Measurements from ENCODE around the gene BDP1. TPM values are rescaled to one million over a fixed set of nuclear protein-coding genes. Genes with fewer than 3 reads are reported as not detected.
A peak's percentile ranks its signal among the peaks of the same experiment; 100 is the strongest.
"Not testable (repeated sequence)": the region's sequence is repeated elsewhere in the genome, so short reads cannot be mapped to it uniquely, and the experiment has no call there.

BDP1 gene, protein sequence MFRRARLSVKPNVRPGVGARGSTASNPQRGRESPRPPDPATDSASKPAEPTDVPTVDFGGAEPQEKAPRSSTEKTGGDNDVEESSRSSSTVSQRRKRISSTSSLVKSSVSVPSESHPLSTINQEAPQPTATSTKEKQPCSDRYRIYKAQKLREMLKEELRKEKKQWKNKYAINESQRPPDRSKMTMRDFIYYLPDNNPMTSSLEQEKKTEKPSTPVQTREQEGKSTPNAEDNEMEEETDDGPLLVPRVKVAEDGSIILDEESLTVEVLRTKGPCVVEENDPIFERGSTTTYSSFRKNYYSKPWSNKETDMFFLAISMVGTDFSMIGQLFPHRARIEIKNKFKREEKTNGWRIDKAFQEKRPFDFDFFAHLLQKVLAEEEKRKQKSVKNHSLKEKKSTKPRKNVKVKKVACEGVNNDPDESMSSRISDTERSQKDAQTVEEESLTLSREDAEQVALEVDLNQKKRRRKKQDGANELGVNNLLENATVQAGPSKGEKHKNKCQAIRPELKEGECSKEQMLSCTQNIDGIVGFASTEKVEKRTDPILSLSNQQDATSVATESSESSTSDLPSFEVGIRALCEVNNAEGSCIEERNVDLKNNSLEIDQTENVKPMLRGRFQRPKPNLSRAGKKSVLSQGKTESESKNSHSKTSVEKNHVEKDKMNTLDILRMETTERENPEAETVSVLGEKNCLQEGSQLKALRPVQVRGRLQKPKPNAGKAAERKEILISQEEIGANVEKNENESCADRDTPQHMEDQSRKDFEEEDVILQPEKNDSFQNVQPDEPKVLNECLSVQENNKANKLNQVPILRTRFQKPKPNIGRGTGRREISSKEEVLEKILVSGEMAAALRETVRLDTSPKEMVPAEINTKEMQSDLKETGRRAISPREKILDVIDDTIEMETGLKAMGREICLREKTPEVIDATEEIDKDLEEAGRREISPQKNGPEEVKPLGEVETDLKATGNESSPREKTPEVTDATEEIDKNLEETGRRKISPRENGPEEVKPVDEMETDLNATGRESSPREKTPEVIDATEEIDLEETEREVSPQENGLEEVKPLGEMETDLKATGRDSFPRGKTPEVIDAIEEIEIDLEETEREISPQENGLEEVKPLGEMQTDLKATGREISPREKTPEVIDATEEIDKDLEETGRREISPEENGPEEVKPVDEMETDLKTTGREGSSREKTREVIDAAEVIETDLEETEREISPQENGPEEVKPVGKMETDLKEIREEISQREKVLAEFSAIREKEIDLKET (N-terminal part only)
- total RNA-seq = 10 to 100 TPM; 24.4 to 29.5 (median 25.5) TPM

DNA sequence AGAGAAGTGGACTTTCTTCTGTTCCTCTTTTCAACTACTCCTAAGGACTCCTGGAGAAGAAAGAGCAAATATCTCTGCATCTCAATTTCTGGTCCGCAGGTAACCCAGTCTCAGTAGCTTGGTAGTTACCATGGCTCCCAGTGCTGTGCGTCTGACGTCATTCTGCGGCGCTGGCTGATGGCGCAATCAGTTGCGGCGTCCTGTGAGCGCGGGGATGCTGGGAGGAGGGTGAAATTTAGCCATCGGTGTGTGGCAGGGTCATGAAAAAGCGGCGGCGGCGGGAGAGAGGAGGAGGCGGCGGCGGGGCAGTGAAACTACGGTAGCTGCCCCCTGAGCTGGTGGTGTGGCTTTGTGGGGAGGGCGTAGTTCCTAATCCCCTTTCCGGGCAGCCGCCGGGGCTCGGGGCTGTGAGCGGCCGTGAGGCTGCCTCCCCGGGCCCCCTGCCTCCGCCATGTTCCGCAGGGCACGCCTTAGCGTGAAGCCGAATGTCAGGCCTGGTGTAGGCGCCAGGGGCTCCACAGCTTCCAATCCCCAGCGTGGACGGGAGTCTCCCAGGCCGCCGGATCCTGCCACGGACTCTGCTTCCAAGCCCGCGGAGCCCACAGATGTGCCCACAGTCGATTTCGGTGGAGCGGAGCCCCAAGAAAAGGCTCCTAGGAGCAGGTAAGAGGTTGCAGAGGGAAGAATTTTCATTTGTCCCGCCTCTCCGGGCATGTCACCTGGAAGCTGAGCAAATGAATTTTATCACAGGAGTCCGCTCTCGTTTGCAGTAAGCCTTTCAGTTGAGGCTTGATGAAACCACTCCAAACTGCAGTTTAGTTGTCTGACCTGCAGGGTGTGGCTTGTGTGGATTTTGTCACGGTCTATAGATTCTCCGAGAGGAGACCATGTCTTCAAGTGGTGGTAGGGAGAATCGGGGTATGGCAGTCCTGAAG is at the start of gene BDP1:
Gene BDP1 (plus strand): TSS at position 225 of the 935 bp plus-strand sequence. CDS start 227 bp downstream, at position 452.
- Histone ChIP-seq H3K36me3 (peaks cover 18 to 24% (median 22%) of the 10 kb centered on the region in 4 donors), H3K27me3 (peaks cover 0 to 3% (median 0%) of the 10 kb centered on the region in 4 donors), H3K9me3 (no peaks in the 10 kb centered on the region), H3K27ac (replicated peaks in 1 of 4) (peak within 1 kb of the TSS; percentile 89 to 94 (median 91)), H3K4me3 (peak within 1 kb of the TSS; percentile 73 to 81 (median 79)), H3K4me1 (peaks cover 15 to 30% (median 27%) of the 10 kb centered on the region in 4 donors)
- under 1% methylated on average over 45 of the region's 50 CpGs for WGBS
- peak; percentile 99 for DNase-seq (ENCODE audit: extremely low spot score)
- intact Hi-C loops (cut with DNase I) = no loop called here
- TF ChIP-seq POLR2AphosphoS5 (IDR thresholded peaks at IDR 0.05) (peak; percentile 84 to 92), EP300 (IDR thresholded peaks at IDR 0.05) (no peak), CTCF (IDR thresholded peaks at IDR 0.05) (peak in 2 of 3 experiments; percentile 13 to 35), POLR2A (IDR thresholded peaks at IDR 0.05; ENCODE audit: low read depth) (no peak)

DNA sequence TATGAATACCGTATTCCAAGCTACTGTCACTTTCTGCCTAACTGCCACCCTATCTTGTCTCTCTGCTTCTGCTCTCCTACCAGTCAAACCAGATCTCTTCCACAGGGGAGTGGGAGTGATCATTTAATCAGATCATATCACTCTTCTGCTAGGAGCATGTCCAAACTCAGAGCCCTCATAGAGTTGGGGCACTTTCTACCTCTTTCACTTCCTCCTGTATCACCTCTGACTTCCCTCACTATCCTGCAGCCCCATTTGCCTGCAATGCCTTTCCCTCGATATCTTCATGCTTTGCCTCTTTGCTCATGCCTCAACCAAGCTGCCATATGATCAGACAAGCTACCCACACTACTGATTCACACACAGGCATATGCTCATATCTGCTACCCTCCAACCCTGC is 45.4 kb upstream of the BDP1 start:
- H3K36me3 ChIP-seq; DNase-seq (ENCODE audit: extremely low spot score); intact Hi-C loops (cut with DNase I); H3K9me3 ChIP-seq; H3K4me3 ChIP-seq; H3K27me3 ChIP-seq; H3K4me1 ChIP-seq; H3K27ac ChIP-seq (replicated peaks in 1 of 4): not testable (repeated sequence)
- WGBS = 87% methylated on average over 2 of the region's 2 CpGs

GRCh38 chr5:71415626-71416025 is 39.8 kb upstream of the BDP1 start:
- H3K4me1 ChIP-seq; H3K27me3 ChIP-seq; H3K9me3 ChIP-seq; H3K36me3 ChIP-seq; DNase-seq (ENCODE audit: extremely low spot score); intact Hi-C loops (cut with DNase I); H3K4me3 ChIP-seq; H3K27ac ChIP-seq (replicated peaks in 1 of 4): not testable (repeated sequence)
- 93% methylated on average over 1 of the region's 2 CpGs for WGBS

- H3K4me1 ChIP-seq; H3K27me3 ChIP-seq; H3K36me3 ChIP-seq; H3K27ac ChIP-seq (replicated peaks in 1 of 4); H3K9me3 ChIP-seq; intact Hi-C loops (cut with DNase I); DNase-seq (ENCODE audit: extremely low spot score); H3K4me3 ChIP-seq: not testable (repeated sequence)
- 89% methylated on average over 1 of the region's 1 CpG for WGBS
Measured at GRCh38 chr5:71418026-71418425, 37.4 kb upstream of the BDP1 start.

DNA sequence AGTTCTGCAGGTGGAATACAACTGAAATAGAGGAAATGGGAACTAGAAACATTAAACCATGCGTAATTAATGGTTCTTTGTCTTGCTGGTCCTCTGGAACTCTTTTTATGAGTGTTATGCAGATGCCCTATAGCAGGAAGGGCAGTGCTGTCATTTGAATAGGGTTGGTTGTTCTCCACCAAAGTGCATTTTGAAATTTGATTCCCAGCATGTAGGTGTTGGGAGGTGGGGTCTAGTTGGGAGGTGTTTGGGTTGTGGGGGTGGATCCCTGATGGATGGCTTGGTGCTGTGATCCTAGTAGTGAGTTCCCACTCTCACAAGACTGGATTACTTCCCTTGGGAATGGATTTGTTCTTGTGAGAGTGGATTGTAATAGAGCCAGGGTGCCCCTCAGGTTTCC is 34.2 kb upstream of the BDP1 start:
- H3K9me3 ChIP-seq; DNase-seq (ENCODE audit: extremely low spot score); H3K36me3 ChIP-seq; H3K4me1 ChIP-seq; H3K27me3 ChIP-seq; intact Hi-C loops (cut with DNase I); H3K4me3 ChIP-seq; H3K27ac ChIP-seq (replicated peaks in 1 of 4): not testable (repeated sequence)
- 32% methylated on average over 1 of the region's 1 CpG for WGBS

DNA sequence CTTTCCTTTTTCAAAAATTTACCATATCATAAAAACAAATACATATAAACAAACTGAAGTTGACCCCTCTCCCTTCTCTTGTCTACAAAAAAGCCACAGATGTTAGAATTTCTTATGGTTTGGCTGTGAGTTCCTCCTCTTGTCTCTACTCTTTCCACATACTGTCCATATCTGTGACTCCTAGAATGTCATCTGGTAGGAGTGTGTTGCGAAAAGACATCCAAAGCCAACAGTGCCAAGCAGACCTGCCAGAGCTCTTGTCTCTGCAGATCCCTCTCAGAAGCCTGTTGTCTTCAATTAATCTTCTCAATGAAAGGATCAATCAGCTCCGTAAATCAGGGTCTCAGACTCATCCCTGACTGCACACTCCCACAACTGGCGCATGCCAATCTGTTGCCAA is 31.6 kb upstream of the BDP1 start:
- DNase-seq (ENCODE audit: extremely low spot score); H3K9me3 ChIP-seq; H3K36me3 ChIP-seq; H3K4me1 ChIP-seq; intact Hi-C loops (cut with DNase I); H3K4me3 ChIP-seq; H3K27ac ChIP-seq (replicated peaks in 1 of 4); H3K27me3 ChIP-seq: not testable (repeated sequence)
- 92% methylated on average over 3 of the region's 3 CpGs for WGBS

- H3K4me1 ChIP-seq; DNase-seq (ENCODE audit: extremely low spot score); H3K4me3 ChIP-seq; H3K36me3 ChIP-seq; H3K27me3 ChIP-seq; H3K27ac ChIP-seq (replicated peaks in 1 of 4); intact Hi-C loops (cut with DNase I); H3K9me3 ChIP-seq: not testable (repeated sequence)
- WGBS = 51% methylated on average over 2 of the region's 2 CpGs
Measured at GRCh38 chr5:71426686-71427474, 28.6 kb upstream of the BDP1 start.

DNA sequence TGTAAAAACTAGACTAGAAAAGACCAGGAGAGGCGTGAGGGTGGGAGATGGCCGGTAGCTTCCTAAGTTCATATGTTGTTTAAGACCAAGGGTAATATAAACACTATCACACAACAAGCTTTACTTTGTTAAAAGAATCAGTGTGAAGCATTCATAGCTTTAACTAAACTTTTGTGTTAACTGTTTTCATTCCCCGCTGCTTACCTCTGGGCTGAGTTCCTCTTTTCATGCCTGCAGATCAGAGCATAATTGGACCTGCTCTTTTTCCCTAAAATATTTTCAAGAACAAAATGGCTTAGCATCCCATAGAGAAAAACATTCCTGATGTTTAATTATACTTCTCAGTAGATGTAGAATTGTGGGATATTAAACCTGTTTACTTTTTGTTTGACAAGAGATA is 23.0 kb upstream of the BDP1 start:
- H3K9me3 ChIP-seq; H3K4me3 ChIP-seq; H3K4me1 ChIP-seq; H3K27ac ChIP-seq (replicated peaks in 1 of 4); intact Hi-C loops (cut with DNase I); H3K27me3 ChIP-seq; DNase-seq (ENCODE audit: extremely low spot score); H3K36me3 ChIP-seq: not testable (repeated sequence)
- WGBS = 74% methylated on average over 3 of the region's 3 CpGs

DNA sequence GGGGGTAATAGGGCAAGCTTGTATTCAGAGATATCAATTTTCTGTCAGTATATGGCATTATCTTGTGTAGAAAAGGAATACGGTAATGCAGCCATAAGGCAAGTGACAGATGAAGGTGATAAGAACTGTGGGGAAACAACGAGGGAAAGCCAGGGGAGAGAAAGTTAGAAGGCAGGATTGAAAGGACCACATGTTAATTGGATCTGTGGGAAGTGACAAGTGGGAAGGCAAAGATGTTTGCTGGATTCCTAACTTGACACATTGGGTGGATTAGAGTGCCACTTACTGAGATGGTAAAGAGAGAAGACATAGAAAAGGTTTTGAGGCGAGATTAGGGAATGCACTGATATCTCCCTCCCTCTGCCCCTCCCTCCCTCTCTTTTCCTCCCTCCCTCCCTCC is 20.6 kb upstream of the BDP1 start:
- H3K9me3 ChIP-seq; intact Hi-C loops (cut with DNase I); H3K4me3 ChIP-seq; H3K36me3 ChIP-seq; H3K27me3 ChIP-seq; DNase-seq (ENCODE audit: extremely low spot score); H3K4me1 ChIP-seq; H3K27ac ChIP-seq (replicated peaks in 1 of 4): not testable (repeated sequence)
- 33% methylated on average over 3 of the region's 3 CpGs for WGBS

All from esophagus muscularis mucosa (tissue), 4 donors.